ENCODE data around the gene TMA7B. TPM values are rescaled to one million over a fixed set of nuclear protein-coding genes. Genes with fewer than 3 reads are reported as not detected.

TMA7B gene
- total RNA-seq, 3 donors from 2014 or later (not counting 1 experiment from before 2014, with no cell fraction given): 2.6 to 8.7 (median 6.7) TPM

- no peak overlapping the region for H3K4me3 ChIP-seq (ENCODE audit: low read length)
- no peaks in the 10 kb centered on the region for H3K9me3 ChIP-seq (ENCODE audit: control insufficient read depth, insufficient read depth, low read length)
- Mint-ChIP-seq H3K9me3 (no peaks in the 10 kb centered on the region), H3K27me3 (ENCODE audit: low read depth in 2 of 2) (peaks cover 28 to 33% of the 10 kb centered on the region in 2 donors), H3K36me3 (no peaks in the 10 kb centered on the region), H3K27ac (no peak overlapping the region), H3K4me1 (peaks cover 12 to 24% of the 10 kb centered on the region in 2 donors), H3K4me3 (no peak overlapping the region)
- peaks cover 10% of the 10 kb centered on the region for H3K4me1 ChIP-seq (ENCODE audit: control insufficient read depth, insufficient read depth, low read length)
- ATAC-seq (no peak), DNase-seq (no peak)
- no peak for TF ChIP-seq CTCF (IDR thresholded peaks at IDR 0.05)
- H3K36me3 ChIP-seq (ENCODE audit: control insufficient read depth, insufficient read depth, low read length): no peaks in the 10 kb centered on the region
- H3K27me3 ChIP-seq (ENCODE audit: control insufficient read depth, insufficient read depth, low read length): peaks cover 8% of the 10 kb centered on the region
- H3K27ac ChIP-seq (ENCODE audit: low read length): no peak overlapping the region
- intact Hi-C loops (cut with micrococcal nuclease): no loop called here
- WGBS (ENCODE audit: insufficient coverage): 84% methylated on average over 6 of the region's 6 CpGs
These were observed 44.6 kb downstream of the TMA7B start for GRCh38 chr22:40004836-40005235.

- no peak for ATAC-seq
- WGBS (ENCODE audit: insufficient coverage): 88% methylated on average over 8 of the region's 8 CpGs
These were observed 46.4 kb downstream of the TMA7B start for GRCh38 chr22:40006641-40007040.

GRCh38 chr22:40007853-40008710 is 47.9 kb downstream of the TMA7B start:
- no peaks in the 10 kb centered on the region for H3K36me3 Mint-ChIP-seq
- Histone ChIP-seq H3K27ac (ENCODE audit: low read length) (no peak overlapping the region), H3K27me3 (ENCODE audit: control insufficient read depth, insufficient read depth, low read length) (peaks cover 18% of the 10 kb centered on the region), H3K36me3 (ENCODE audit: control insufficient read depth, insufficient read depth, low read length) (no peaks in the 10 kb centered on the region), H3K4me1 (ENCODE audit: control insufficient read depth, insufficient read depth, low read length) (peaks cover 16% of the 10 kb centered on the region), H3K9me3 (ENCODE audit: control insufficient read depth, insufficient read depth, low read length) (no peaks in the 10 kb centered on the region), H3K4me3 (ENCODE audit: low read length) (no peak overlapping the region)
- ATAC-seq (peak in 2 of 3 donors; percentile 51 to 64), DNase-seq (no peak)
- WGBS (ENCODE audit: insufficient coverage): 81% methylated on average over 27 of the region's 27 CpGs
- H3K4me3 Mint-ChIP-seq: no peak overlapping the region
- no peak for TF ChIP-seq CTCF (IDR thresholded peaks at IDR 0.05)
- peaks cover 19 to 29% of the 10 kb centered on the region in 2 donors for H3K4me1 Mint-ChIP-seq
- H3K9me3 Mint-ChIP-seq: no peaks in the 10 kb centered on the region
- intact Hi-C loops (cut with micrococcal nuclease): no loop called here
- H3K27me3 Mint-ChIP-seq (ENCODE audit: low read depth in 2 of 2): peaks cover 37 to 49% of the 10 kb centered on the region in 2 donors
- no peak overlapping the region for H3K27ac Mint-ChIP-seq

More at GRCh38 chr22:40006641-40007040, 46.4 kb downstream of the TMA7B start:
- Mint-ChIP-seq H3K27me3 (ENCODE audit: low read depth in 2 of 2) (peaks cover 31 to 40% of the 10 kb centered on the region in 2 donors), H3K27ac (no peak overlapping the region), H3K4me1 (peaks cover 19 to 29% of the 10 kb centered on the region in 2 donors), H3K9me3 (no peaks in the 10 kb centered on the region), H3K36me3 (no peaks in the 10 kb centered on the region), H3K4me3 (no peak overlapping the region)
- Histone ChIP-seq H3K9me3 (ENCODE audit: control insufficient read depth, insufficient read depth, low read length) (no peaks in the 10 kb centered on the region), H3K27me3 (ENCODE audit: control insufficient read depth, insufficient read depth, low read length) (peaks cover 18% of the 10 kb centered on the region), H3K4me1 (ENCODE audit: control insufficient read depth, insufficient read depth, low read length) (peaks cover 16% of the 10 kb centered on the region), H3K27ac (ENCODE audit: low read length) (no peak overlapping the region), H3K4me3 (ENCODE audit: low read length) (no peak overlapping the region), H3K36me3 (ENCODE audit: control insufficient read depth, insufficient read depth, low read length) (no peaks in the 10 kb centered on the region)
- no peak for DNase-seq
- intact Hi-C loops (cut with micrococcal nuclease): no loop called here
- TF ChIP-seq CTCF (IDR thresholded peaks at IDR 0.05): no peak

Data from natural killer cell (primary cell).